Measurements from ENCODE around the gene KLHL15. TPM values are rescaled to one million over a fixed set of nuclear protein-coding genes. Genes with fewer than 3 reads are reported as not detected.
"Not testable (repeated sequence)": the region's sequence is repeated elsewhere in the genome, so short reads cannot be mapped to it uniquely, and the experiment has no call there.

The KLHL15 gene
- total and polyA plus RNA-seq, 3 experiments from 2014 or later = 3.6 to 8.7 (median 8.6) TPM

DNA sequence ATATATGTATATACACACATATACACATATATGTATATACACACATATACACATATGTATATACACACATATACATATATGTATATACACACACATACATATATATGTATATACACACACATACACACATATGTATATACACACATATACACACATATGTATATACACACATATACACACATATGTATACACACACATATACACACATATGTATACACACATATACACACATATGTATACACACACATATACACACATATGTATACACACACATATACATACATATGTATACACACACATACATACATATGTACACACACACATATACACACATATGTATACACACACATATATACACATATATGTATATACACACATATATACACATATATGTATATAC is 19.1 kb upstream of the KLHL15 start:
- DNase-seq; H3K27me3 ChIP-seq (ENCODE audit: insufficient read depth, low read length, poor library complexity, severe bottlenecking); CTCF ChIA-PET; H3K36me3 ChIP-seq (ENCODE audit: insufficient read depth, low read length); H3K4me1 ChIP-seq (ENCODE audit: insufficient read depth, low read length); POLR2A ChIA-PET; H3K9me3 ChIP-seq (ENCODE audit: low read length); H3K9me3 Mint-ChIP-seq; H3K4me3 ChIP-seq (ENCODE audit: low read length); H3K4me3 Mint-ChIP-seq; H3K27ac Mint-ChIP-seq; H3K27me3 Mint-ChIP-seq; H3K36me3 Mint-ChIP-seq; H3K4me1 Mint-ChIP-seq; H3K27ac ChIP-seq (ENCODE audit: low read depth, low read length): not testable (repeated sequence)

DNA sequence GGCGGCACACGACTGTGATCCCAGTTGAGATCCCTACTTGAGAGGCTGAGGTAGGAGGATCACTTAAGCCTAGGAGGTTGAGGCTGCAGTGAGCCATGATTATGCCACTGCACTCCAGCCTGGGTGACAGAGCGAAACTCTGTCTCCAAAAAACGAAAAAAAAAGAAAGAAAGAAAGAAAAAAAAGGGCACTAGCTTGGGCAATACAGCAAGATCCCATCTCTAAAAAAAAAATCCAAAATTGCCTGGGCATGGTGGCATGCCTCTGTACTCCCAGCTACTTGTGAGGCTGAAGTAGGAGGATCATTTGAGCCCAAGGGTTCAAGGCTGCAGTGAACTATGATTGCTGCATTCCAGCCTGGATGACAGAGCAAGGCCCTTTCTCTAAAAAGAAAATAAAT is 10.7 kb upstream of the KLHL15 start:
- no peaks in the 10 kb centered on the region for H3K36me3 Mint-ChIP-seq
- Histone ChIP-seq H3K27ac (ENCODE audit: low read depth, low read length) (no peak overlapping the region), H3K4me3 (ENCODE audit: low read length) (no peak overlapping the region), H3K9me3 (ENCODE audit: low read length) (no peaks in the 10 kb centered on the region), H3K36me3 (ENCODE audit: insufficient read depth, low read length) (no peaks in the 10 kb centered on the region), H3K4me1 (ENCODE audit: insufficient read depth, low read length) (no peaks in the 10 kb centered on the region), H3K27me3 (ENCODE audit: insufficient read depth, low read length, poor library complexity, severe bottlenecking) (no peaks in the 10 kb centered on the region)
- H3K4me1 Mint-ChIP-seq = no peaks in the 10 kb centered on the region
- no peak for DNase-seq
- H3K9me3 Mint-ChIP-seq = no peaks in the 10 kb centered on the region
- H3K27me3 Mint-ChIP-seq = peaks cover 0 to 6% of the 10 kb centered on the region in 2 donors
- no peak overlapping the region for H3K27ac Mint-ChIP-seq
- POLR2A ChIA-PET = no interaction called here
- CTCF ChIA-PET = no interaction called here
- H3K4me3 Mint-ChIP-seq = no peak overlapping the region

DNA sequence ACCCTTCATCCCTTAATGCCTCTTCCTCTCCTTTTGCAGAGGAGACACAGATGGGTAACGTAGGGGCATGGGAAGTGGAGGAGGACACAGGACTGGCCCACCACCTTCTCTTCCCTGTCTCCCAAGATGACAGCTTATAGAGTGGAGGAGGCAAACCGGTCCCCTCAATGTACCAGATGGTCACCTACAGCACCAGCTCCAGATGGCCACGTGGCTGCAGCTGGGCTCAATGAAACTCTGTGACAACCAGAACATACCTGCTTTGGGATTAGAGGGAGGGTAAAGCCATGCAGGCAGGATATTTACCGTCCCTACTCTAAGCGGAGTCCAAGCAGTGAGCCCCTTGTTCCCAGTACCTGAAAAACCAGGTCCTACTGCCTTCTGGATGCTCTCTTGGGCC is 7.5 kb upstream of the KLHL15 start:
- H3K36me3 ChIP-seq (ENCODE audit: insufficient read depth, low read length) = no peaks in the 10 kb centered on the region
- no peak overlapping the region for H3K27ac ChIP-seq (ENCODE audit: low read depth, low read length)
- Mint-ChIP-seq H3K27me3 (peaks cover 0 to 18% of the 10 kb centered on the region in 2 donors), H3K27ac (peak overlapping the region in 1 of 8 donors; percentile 50), H3K36me3 (no peaks in the 10 kb centered on the region), H3K4me1 (no peaks in the 10 kb centered on the region), H3K4me3 (no peak overlapping the region), H3K9me3 (no peaks in the 10 kb centered on the region)
- DNase-seq = no peak
- H3K9me3 ChIP-seq (ENCODE audit: low read length) = no peaks in the 10 kb centered on the region
- H3K4me3 ChIP-seq (ENCODE audit: low read length) = no peak overlapping the region
- POLR2A ChIA-PET = no interaction called here
- H3K27me3 ChIP-seq (ENCODE audit: insufficient read depth, low read length, poor library complexity, severe bottlenecking) = no peaks in the 10 kb centered on the region
- no peaks in the 10 kb centered on the region for H3K4me1 ChIP-seq (ENCODE audit: insufficient read depth, low read length)
- CTCF ChIA-PET = interaction anchor here (1.1 kb wide), 1 partner anchor 10 kb away, joined by 3 read pairs; no protein-coding TSS in a partner anchor

DNA sequence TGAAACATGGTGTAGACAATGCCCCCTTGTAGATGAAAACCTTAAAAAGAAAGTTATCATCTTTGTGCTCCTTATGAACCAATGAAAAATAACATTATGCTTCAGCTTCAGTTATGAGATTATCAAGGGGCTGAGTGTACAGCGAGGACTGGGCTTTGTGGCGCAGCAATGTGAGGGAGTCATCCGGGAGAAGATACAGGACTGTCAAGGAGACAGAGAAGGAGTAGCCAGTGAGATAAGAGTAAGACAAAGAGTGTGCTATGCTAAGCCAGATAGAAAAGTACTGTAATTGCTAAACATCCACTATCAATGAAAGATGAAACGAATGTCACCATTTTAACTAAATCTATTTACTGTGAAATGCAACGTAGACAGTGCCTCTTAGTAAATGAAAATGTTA is 3.6 kb upstream of the KLHL15 start:
- Mint-ChIP-seq H3K4me1 (peaks cover 4 to 7% (median 4%) of the 10 kb centered on the region in 3 donors), H3K9me3 (no peaks in the 10 kb centered on the region), H3K4me3 (no peak overlapping the region), H3K36me3 (peaks cover 0 to 3% (median 0%) of the 10 kb centered on the region in 3 donors), H3K27ac (peak overlapping the region in 1 of 8 donors; percentile 2), H3K27me3 (peaks cover 0 to 30% of the 10 kb centered on the region in 2 donors)
- H3K4me1 ChIP-seq (ENCODE audit: insufficient read depth, low read length) = no peaks in the 10 kb centered on the region
- no peak overlapping the region for H3K4me3 ChIP-seq (ENCODE audit: low read length)
- H3K9me3 ChIP-seq (ENCODE audit: low read length) = no peaks in the 10 kb centered on the region
- DNase-seq = no peak
- H3K36me3 ChIP-seq (ENCODE audit: insufficient read depth, low read length) = no peaks in the 10 kb centered on the region
- H3K27me3 ChIP-seq (ENCODE audit: insufficient read depth, low read length, poor library complexity, severe bottlenecking) = no peaks in the 10 kb centered on the region
- ChIA-PET CTCF (interaction anchor here (1.4 kb wide), 1 partner anchor 23 kb away, joined by 5 read pairs; no protein-coding TSS in a partner anchor), POLR2A (interaction anchor here (0.7 kb wide), 1 partner anchor 15 kb away, joined by 3 read pairs; no protein-coding TSS in a partner anchor)
- H3K27ac ChIP-seq (ENCODE audit: low read depth, low read length) = no peak overlapping the region

DNA sequence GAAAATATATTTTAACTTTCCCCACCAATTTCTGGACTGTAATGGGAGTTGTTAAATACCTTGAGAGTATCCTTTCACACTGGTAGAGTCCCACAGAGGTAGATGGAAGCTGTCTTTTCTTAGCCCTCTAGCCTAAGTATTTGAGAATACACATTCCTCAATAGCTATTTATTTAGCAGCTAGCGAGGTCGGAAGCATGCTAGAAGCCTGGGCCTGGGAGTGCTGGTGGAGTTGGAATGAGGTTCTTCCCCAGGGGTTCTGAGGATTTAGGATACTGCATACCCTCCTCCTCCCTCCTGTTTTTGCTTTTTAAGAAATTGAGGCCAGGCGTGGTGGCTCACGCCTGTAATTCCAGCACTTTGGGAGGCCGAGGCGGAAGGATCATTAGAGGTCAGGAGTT is 999 bp upstream of the KLHL15 start:
- no peaks in the 10 kb centered on the region for H3K36me3 ChIP-seq (ENCODE audit: insufficient read depth, low read length)
- H3K27ac Mint-ChIP-seq = peak overlapping the region in 1 of 8 donors; percentile 63
- H3K9me3 ChIP-seq (ENCODE audit: low read length) = no peaks in the 10 kb centered on the region
- H3K27me3 ChIP-seq (ENCODE audit: insufficient read depth, low read length, poor library complexity, severe bottlenecking) = no peaks in the 10 kb centered on the region
- H3K4me1 ChIP-seq (ENCODE audit: insufficient read depth, low read length) = no peaks in the 10 kb centered on the region
- POLR2A ChIA-PET = no interaction called here
- H3K4me3 Mint-ChIP-seq = no peak overlapping the region
- peaks cover 0 to 8% (median 0%) of the 10 kb centered on the region in 3 donors for H3K36me3 Mint-ChIP-seq
- H3K27ac ChIP-seq (ENCODE audit: low read depth, low read length) = no peak overlapping the region
- H3K4me1 Mint-ChIP-seq = peaks cover 10 to 14% (median 11%) of the 10 kb centered on the region in 3 donors
- H3K27me3 Mint-ChIP-seq = peaks cover 0 to 30% of the 10 kb centered on the region in 2 donors
- no peaks in the 10 kb centered on the region for H3K9me3 Mint-ChIP-seq
- DNase-seq = no peak
- H3K4me3 ChIP-seq (ENCODE audit: low read length) = no peak overlapping the region
- CTCF ChIA-PET = interaction anchor here (5.2 kb wide), 1 partner anchor 27 kb away, joined by 44 read pairs; the partner anchor contains the start of gene EIF2S3

DNA sequence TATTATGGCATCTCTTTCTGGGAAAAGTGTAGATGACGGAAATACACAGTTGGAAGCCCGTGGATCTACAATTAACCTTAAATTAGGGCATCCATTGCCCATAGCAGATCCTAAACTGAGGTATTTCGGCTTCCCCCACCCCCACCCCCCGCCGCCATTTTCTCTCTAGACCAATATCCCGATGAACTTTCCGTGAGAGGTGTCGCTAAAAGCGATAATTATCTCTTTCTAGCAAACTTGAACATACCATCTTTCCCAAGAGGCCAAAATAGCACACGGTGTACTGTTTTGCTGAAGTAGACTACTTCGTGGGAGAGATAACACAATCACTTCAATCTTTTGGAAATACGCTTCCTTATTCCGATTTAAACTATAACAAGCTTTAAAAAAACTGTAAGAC is 554 bp downstream of the KLHL15 start:
- peak overlapping the region; percentile 70 for H3K4me3 ChIP-seq (ENCODE audit: low read length)
- peaks cover 4% of the 10 kb centered on the region for H3K4me1 ChIP-seq (ENCODE audit: insufficient read depth, low read length)
- ChIA-PET CTCF (interaction anchor here (1.0 to 5.2 kb wide), 4 partner anchors 26 to 244 kb away, joined by 3 to 44 read pairs (median 4); partner anchors contain the start of genes EIF2S3 and SAT1), POLR2A (interaction anchor here (1.4 to 3.5 kb wide), 3 partner anchors 14 to 118 kb away, joined by 4 to 43 read pairs (median 18); partner anchors contain the start of genes APOO, CXorf58 and EIF2S3)
- Mint-ChIP-seq H3K4me3 (peak overlapping the region; percentile 83 to 95 (median 86)), H3K4me1 (peaks cover 14 to 21% (median 18%) of the 10 kb centered on the region in 3 donors), H3K27ac (peak overlapping the region in 5 of 8 donors; percentile 48 to 94 (median 93)), H3K9me3 (no peaks in the 10 kb centered on the region), H3K36me3 (peaks cover 0 to 13% (median 2%) of the 10 kb centered on the region in 3 donors), H3K27me3 (peaks cover 0 to 26% of the 10 kb centered on the region in 2 donors)
- no peaks in the 10 kb centered on the region for H3K27me3 ChIP-seq (ENCODE audit: insufficient read depth, low read length, poor library complexity, severe bottlenecking)
- H3K36me3 ChIP-seq (ENCODE audit: insufficient read depth, low read length) = no peaks in the 10 kb centered on the region
- peak overlapping the region; percentile 80 for H3K27ac ChIP-seq (ENCODE audit: low read depth, low read length)
- H3K9me3 ChIP-seq (ENCODE audit: low read length) = no peaks in the 10 kb centered on the region
- no peak for DNase-seq

DNA sequence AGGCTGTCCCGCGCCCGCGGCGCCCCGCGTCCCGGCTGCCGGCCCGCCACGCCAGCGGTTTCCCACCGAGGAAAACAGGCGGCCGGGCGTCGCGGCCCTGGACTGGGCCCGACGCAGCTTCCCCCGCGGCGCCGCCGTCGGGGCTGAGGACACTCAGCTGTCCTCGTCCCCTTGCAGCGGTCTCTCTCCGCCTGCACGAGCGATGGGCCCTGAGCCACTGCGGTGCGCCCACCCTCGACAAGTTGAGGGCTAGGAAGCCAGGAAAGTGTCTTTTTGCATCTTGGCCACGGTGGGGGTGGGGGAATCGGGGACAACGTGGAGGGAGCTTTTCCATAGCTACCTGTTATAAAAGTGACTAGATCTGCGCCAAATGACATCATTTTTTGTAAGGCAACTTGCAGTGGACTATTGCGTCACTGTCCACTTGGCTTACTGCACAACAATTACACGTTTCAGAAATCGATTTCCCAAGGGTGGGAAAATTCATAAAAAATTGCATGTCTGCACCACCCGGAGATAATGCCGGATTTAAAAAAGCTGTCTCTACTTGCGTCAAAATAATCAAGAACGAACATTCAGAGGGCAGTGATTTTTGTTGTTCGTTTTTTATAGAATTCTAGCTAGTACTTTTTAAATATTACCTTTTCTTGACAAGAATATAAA is 1.1 kb downstream of the KLHL15 start:
- CTCF ChIA-PET = interaction anchor here (1.0 to 5.2 kb wide), 4 partner anchors 26 to 243 kb away, joined by 3 to 44 read pairs (median 4); partner anchors contain the start of genes EIF2S3 and SAT1

More for the DNA sequence above, 1.1 kb downstream of the KLHL15 start:
- H3K9me3 Mint-ChIP-seq = no peaks in the 10 kb centered on the region
- peak overlapping the region; percentile 83 to 95 (median 86) for H3K4me3 Mint-ChIP-seq
- DNase-seq = no peak
- Histone ChIP-seq H3K27me3 (ENCODE audit: insufficient read depth, low read length, poor library complexity, severe bottlenecking) (no peaks in the 10 kb centered on the region), H3K27ac (ENCODE audit: low read depth, low read length) (peak overlapping the region; percentile 80), H3K9me3 (ENCODE audit: low read length) (no peaks in the 10 kb centered on the region), H3K36me3 (ENCODE audit: insufficient read depth, low read length) (no peaks in the 10 kb centered on the region), H3K4me3 (ENCODE audit: low read length) (peak overlapping the region; percentile 70), H3K4me1 (ENCODE audit: insufficient read depth, low read length) (peaks cover 8% of the 10 kb centered on the region)
- H3K27me3 Mint-ChIP-seq = peaks cover 0 to 26% of the 10 kb centered on the region in 2 donors
- H3K27ac Mint-ChIP-seq = peak overlapping the region; percentile 51 to 96 (median 93)
- POLR2A ChIA-PET = interaction anchor here (0.5 to 3.5 kb wide), 6 partner anchors 14 to 358 kb away, joined by 3 to 43 read pairs (median 4); partner anchors contain the start of genes APOO, CXorf58, EIF2S3 and PRDX4
- H3K36me3 Mint-ChIP-seq = peaks cover 0 to 15% (median 2%) of the 10 kb centered on the region in 3 donors
- peaks cover 20 to 26% (median 24%) of the 10 kb centered on the region in 3 donors for H3K4me1 Mint-ChIP-seq
